NCI-H2107 (cell line): ENCODE data around the gene SLCO2A1.

Experiments
- DNase-seq: peaks from one replicate; lab custom pipeline; 2025; lab: John Stamatoyannopoulos, UW

The SLCO2A1 gene

GRCh38 chr3:133933097-133934024, 96.4 kb downstream of the SLCO2A1 start:
- no peak for DNase-seq

DNA sequence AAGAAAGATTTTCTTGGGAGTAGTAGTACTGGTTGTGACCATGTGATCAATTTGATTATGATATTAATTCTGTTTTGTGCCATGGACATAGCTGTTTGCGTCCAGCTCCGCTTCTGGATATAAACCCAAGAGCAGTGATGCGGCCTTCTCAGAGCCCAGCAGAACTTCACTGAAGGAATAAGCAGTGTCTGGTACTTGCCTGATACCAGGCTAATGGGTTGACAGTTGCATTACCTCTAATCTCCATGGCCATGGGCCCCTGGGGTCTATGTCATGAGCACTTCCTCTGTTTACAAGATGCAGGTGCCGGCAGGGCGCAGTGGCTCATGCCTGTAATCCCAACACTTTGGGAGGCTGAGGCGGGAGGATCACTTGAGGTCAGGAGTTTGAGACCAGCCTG, 97.7 kb downstream of the SLCO2A1 start:
- DNase-seq: no peak

DNA sequence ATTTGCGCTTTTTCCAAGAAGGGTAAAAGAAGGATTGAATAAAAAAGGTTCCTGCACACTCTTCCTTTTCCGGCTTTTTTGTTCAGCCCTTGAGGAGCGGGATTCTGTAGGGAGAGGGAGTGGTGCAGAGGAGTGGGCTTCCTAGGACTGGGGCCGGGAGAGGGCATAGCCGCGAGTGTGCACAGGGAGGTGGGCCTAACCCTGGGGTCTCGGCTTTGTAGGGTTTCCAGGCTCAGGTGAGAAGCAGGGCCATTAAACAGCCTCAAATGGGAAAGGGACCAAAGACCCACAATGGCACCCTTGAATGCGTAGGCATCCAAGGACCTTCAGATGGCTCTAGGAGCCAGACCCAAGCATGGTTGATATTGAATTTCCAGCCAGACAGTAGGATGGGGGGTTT, 98.6 kb downstream of the SLCO2A1 start:
- no peak for DNase-seq

DNA sequence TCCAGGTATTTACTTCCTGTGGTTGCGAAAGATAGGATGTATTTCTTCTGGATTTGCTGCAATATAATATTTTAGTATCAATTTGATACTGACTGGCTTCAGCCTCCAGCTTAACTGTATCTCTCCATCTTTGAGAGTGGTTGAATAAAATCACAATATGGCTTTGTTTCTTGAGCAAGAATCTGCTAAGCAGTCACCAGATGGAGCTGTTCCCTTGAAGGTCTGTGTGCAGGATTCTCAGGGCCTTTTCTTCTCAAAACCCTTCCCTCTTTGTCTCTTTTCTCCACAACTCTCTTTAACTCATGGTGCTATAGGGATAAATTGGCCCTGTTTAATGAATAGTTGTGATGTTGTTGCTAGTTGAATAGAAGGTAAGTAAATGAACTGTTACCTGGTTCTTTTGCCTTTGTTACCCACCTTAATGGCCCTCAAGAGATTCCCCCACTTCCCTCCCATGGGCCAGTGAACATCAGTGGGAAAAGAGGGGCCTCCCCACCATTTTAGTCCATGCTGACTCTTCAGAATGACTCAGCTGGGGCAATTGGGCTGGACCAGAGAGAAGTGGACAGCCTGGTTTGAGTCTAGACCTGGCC, 99.3 kb downstream of the SLCO2A1 start:
- DNase-seq: peak; percentile 49

DNA sequence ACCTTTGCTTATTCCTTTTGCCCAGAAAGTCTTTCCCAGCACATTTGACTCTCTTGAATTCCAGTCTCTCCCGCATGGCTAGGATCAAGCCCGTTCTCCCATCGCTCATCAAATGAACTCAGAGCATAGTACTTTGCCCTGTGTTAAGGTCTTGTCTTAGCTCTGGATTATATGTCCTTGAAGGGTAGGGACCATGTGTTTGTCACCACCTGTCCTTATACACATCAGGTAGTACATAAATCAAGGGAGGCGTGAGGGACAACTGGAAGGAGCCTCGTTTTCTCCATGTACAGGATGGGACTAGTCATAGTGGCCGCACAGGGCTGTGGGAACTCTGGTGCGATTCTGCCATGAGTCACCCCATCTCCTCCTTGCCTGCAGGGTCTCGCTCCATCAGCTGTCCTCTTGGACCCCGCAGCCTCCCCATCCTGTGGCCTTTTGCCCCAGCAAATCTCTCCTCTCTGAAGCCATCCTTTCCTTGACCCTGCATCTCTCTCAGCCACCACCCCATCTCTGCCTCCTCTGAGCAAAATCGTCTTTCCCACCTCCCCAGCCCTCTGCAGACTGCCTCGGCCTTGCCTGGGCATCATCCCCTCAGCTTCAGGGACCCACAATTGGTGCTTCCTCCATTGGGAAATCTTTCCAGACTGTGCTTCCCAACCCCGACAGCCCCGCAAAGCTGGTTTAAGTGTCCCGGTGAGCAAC, 100.7 kb downstream of the SLCO2A1 start:
- no peak for DNase-seq

GRCh38 chr3:133928136-133928893, 101.4 kb downstream of the SLCO2A1 start:
- DNase-seq: no peak

DNA sequence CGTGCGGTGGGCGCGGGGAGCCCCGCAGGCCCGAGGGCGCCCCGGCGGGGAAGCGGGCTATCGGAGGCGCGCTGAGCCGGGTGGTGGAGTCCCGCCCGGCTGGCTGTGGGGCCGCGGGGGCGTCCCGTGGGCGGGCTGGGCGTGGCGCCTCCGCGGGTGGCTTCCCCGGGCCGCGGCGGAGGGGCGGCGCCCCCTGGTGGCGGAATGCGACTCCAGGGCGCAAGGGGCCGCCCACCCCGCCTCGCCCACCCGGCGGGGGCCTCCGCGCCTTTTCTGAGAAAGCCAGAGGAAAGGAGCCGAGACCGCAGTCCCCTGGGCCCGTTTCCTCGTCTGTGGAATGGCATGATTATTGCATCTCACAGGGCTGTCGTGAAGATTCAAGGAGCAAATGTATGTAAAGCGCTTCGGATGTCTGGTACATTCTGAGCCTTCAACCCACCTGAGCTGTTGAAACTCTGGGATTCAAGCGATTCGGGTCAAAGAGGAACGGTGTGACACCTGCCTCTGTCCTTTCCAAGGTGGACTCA, 102.1 kb downstream of the SLCO2A1 start:
- no peak for DNase-seq

GRCh38 chr3:133926736-133927539, 102.8 kb downstream of the SLCO2A1 start:
- no peak for DNase-seq

DNA sequence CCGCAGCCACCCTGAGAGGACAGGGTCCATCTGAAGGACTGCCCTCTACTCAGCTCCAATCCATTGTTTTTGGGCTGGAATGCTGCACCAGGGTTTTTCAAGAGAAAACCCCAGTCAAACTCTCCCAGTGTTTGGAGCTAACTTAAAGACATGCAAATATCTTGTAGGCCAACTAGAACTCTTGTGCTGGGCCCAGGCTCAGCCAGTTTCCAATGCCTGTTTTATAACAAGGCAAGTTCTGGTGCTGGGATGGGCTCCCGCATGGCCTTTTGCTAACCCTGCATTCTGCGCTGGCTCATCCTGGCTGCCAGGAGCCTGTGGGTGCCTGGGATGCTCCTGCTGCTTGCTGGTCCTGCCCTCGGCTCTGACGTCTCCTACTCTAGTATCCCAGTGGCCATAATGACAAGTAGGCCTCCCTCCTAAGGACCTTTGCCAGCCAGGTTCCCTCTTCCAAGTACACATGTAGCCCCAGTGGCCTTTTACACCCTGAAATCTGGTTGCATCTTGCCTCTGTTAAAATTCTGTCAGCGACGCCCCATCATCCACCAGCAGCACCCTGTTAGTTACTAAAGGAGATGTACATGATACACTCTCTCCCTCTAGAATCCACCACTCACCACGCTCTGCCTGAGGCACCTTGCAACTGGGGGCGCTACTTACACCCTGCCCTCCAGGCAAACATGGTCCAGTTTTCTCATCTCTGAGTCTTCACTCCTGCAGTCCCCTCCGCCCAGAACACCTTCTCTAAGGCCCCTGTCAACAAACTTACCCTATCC, 103.6 kb downstream of the SLCO2A1 start:
- no peak for DNase-seq

- no peak for DNase-seq
Observed at GRCh38 chr3:133924041-133924440, 105.7 kb downstream of the SLCO2A1 start.

DNA sequence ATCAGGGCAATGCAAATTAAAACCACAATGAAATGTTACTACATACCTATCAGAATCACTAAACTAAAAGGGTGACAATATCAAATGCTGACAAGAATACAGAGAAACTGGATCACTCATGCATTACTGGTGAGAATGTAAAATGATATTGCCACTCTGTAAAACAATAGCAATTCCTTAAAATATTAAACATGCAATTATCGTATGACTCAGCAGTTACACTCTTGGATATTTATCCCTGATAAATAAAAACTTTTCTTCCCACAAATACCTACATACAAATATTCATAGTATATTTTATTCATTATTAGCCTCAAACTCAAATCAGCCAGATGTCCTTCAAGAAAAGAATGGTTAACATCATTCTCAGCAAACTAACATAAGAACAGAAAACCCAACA, 108.1 kb downstream of the SLCO2A1 start:
- DNase-seq: no peak

- no peak for DNase-seq
Observed at GRCh38 chr3:133917144-133917543, 112.6 kb downstream of the SLCO2A1 start.

DNA sequence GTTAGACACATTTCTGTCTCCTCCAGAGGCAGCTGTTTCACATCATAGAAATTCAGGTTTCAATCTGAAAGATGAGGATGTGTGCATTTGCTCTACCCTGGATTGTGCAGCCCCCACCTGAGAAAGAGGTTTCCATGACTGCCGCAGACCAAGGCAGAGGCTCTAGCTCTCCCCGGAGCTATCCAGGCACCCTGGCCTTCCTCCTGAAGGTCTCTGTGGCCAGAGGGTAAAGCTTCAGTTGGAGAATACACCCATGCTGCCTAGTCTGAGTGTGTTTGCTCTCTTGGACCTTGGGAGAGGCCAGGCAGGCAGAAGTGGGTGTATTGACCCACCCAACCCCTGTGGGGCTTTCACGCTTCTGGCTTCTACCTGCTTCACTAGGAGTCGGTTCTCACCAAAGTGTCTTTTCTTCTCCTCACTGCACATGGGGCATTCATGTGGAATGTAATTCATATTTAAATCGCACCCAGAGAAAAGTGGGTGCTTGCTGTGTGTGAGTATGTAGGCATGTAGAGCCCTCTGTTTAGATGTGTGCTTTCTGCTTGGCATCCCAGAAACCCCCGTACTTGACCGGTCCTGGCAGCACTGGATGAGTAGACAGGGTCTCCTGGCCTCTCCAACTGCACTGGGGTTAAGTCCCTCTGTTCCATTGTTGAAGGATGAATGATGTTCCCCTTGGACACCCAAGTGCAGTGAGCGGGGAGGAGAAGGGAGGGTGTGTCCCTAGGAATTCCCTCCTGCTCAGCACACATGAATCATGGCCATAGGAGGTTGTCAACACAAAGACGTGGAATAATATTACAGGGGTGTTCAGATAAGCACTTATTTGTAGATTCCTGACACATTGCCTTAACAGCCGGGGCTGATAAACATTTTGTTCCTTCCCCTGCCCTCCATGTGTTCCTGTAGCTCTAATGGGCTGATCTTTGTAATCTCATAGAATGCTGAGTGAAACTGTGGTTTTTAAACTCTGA, 113.8 kb downstream of the SLCO2A1 start:
- DNase-seq: no peak

GRCh38 chr3:133914839-133915600, 114.7 kb downstream of the SLCO2A1 start:
- no peak for DNase-seq

DNA sequence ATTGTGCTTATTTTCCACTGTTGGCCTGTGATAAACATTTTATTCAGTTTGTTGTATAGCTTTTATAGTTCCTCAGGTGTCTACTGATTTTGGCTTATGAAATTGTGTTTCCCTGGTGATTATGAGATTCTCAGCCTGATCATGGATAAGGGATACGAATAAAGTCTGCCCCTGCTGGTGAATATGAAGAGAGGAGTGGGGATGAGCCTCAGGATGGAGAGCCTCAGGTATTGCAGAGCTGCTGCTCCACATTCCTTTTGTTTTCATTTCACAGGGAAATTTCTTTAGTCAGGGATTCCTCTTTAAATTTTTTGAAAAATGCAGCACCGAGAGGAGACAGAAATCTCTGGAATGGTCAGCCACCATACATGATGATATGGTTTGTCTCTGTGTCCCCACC, 119.3 kb downstream of the SLCO2A1 start:
- no peak for DNase-seq

DNA sequence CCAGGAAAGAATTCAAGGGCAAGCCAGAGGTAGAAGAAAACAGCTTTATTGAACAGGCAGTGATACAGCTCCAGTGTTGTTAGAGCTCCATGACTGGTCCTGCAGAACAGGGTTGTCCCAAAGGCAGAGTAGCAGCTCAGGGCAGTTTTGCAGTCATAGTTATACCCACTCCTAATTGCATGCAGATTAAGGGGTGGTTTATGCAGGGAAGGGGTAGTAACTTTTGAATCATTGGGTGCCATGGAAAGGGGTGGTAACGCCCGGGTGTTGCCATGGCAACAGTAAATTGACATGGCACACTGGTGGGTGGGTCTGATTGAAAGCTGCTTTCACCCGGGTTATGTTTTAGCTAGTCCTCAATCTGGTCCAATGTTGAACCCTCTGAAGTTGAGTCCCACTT, 124.3 kb downstream of the SLCO2A1 start:
- DNase-seq: no peak

DNA sequence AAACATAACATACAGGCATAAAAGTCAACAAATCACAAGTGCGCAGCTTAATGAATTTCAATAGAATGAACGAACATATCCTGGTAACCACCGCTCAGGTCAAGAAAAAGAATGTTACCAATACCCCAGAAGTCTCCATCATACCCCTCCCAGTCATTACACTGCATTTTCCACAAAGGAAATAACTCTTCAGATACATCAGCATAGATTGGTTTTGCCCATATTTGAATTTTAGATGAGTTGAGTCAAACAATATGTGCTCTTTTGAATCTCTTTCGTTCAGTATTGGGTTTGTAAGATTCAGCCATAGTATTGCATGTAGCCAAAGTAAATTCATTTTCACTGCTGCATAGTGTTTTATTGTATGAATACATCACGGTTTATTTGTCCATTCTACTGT, 127.9 kb downstream of the SLCO2A1 start:
- no peak for DNase-seq

DNA sequence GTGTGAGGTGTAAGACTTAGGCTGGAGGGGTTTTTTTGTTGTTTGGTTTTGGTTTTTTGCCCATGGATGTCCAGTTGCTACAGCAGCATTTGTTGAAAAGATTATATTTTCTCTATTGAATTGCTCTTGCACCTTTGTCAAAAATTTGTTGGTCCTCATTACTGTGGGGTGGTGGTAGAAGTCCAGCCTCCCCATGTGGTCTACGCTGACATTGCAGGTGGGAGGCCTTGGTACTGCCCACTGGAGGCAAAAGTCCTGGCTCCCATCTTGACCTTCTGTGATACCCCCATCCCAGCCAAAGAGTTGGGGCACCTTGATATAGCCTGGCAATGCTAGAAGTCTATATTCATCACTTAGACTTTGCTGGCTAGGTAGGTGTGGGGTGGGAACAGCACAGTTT, 128.6 kb downstream of the SLCO2A1 start:
- DNase-seq: no peak
